ENCODE results near the gene EDN3. TPM values are rescaled to one million over a fixed set of nuclear protein-coding genes. Genes with fewer than 3 reads are reported as not detected.

Gene EDN3
- total RNA-seq, 3 donors from 2014 or later (not counting 1 experiment from before 2014, with no cell fraction given): 0.24 to 0.53 (median 0.41) TPM

DNA sequence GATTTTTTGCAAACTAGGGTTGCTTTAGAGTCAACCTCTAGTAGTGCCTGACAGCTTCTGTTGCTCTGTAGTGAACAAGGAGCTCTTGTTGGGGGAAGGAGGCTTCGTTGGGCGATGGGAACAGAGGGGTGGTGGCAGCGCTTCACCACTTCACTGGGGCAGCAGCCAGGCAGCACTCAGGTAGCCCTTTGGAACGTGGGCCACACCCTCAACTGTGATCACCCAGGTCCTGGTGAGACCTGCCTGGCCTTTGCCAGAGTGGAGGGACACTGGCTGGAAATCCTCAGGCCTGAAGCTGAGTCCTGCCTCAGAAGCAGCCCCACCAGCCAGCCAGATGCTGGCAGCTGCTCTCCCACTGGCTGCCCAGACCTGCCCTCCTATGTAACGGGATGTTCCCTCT is 10.4 kb upstream of the EDN3 start:
- Mint-ChIP-seq H3K36me3 (no peaks in the 10 kb centered on the region), H3K27ac (no peak overlapping the region), H3K27me3 (ENCODE audit: low read depth in 2 of 2) (peaks cover 4 to 15% of the 10 kb centered on the region in 2 donors), H3K4me3 (no peak overlapping the region), H3K4me1 (peaks cover 6 to 7% of the 10 kb centered on the region in 2 donors), H3K9me3 (no peaks in the 10 kb centered on the region)
- WGBS (ENCODE audit: insufficient coverage): 76% methylated on average over 5 of the region's 5 CpGs
- TF ChIP-seq, protein P1, sequence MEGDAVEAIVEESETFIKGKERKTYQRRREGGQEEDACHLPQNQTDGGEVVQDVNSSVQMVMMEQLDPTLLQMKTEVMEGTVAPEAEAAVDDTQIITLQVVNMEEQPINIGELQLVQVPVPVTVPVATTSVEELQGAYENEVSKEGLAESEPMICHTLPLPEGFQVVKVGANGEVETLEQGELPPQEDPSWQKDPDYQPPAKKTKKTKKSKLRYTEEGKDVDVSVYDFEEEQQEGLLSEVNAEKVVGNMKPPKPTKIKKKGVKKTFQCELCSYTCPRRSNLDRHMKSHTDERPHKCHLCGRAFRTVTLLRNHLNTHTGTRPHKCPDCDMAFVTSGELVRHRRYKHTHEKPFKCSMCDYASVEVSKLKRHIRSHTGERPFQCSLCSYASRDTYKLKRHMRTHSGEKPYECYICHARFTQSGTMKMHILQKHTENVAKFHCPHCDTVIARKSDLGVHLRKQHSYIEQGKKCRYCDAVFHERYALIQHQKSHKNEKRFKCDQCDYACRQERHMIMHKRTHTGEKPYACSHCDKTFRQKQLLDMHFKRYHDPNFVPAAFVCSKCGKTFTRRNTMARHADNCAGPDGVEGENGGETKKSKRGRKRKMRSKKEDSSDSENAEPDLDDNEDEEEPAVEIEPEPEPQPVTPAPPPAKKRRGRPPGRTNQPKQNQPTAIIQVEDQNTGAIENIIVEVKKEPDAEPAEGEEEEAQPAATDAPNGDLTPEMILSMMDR (IDR thresholded peaks at IDR 0.05): no peak
- Histone ChIP-seq H3K4me3 (ENCODE audit: low read length) (no peak overlapping the region), H3K27me3 (ENCODE audit: control insufficient read depth, insufficient read depth, low read length) (no peaks in the 10 kb centered on the region), H3K36me3 (ENCODE audit: control insufficient read depth, insufficient read depth, low read length) (no peaks in the 10 kb centered on the region), H3K9me3 (ENCODE audit: control insufficient read depth, insufficient read depth, low read length) (no peaks in the 10 kb centered on the region), H3K27ac (ENCODE audit: low read length) (no peak overlapping the region), H3K4me1 (ENCODE audit: control insufficient read depth, insufficient read depth, low read length) (no peaks in the 10 kb centered on the region)
- no peak for ATAC-seq
- no peak for DNase-seq
- intact Hi-C loops (cut with micrococcal nuclease): no loop called here

DNA sequence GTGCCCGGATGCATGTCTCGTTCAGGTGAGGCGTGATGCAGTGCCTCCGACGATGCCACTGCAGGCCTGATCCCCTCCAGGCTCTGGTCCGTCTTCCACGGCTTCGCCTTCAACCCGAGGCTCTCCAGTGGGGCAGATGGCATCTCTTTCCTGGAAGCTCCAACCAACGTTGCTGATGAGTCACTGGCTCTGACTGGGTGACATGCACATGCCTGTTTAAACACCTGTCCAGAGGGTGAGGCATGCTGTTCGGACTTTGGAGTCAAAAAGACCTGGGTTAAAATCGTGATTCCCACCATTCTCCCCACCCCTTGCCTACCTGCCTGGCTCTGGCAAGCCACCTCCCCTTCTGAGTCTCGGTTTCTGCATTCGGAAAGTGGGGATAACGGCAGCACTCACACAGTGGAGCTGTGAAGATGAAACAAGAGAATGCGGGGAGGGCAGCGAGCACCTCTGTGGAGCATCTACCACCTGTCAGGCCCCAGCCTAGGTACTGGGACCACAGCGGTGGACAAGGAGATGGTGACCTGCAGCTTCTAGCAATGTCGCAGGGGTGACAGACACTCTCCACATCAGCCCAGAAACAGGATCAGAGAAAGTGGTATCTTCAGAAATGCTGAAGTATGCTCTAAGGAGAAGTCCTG is 8.5 kb upstream of the EDN3 start:
- TF ChIP-seq, protein P1 (IDR thresholded peaks at IDR 0.05): no peak
- Mint-ChIP-seq H3K36me3 (no peaks in the 10 kb centered on the region), H3K9me3 (no peaks in the 10 kb centered on the region), H3K4me1 (peaks cover 6 to 7% of the 10 kb centered on the region in 2 donors), H3K27ac (no peak overlapping the region), H3K4me3 (no peak overlapping the region), H3K27me3 (ENCODE audit: low read depth in 2 of 2) (peaks cover 6 to 31% of the 10 kb centered on the region in 2 donors)
- DNase-seq (no peak), ATAC-seq (no peak)
- no peaks in the 10 kb centered on the region for H3K4me1 ChIP-seq (ENCODE audit: control insufficient read depth, insufficient read depth, low read length)
- intact Hi-C loops (cut with micrococcal nuclease): no loop called here
- H3K36me3 ChIP-seq (ENCODE audit: control insufficient read depth, insufficient read depth, low read length): no peaks in the 10 kb centered on the region
- no peaks in the 10 kb centered on the region for H3K9me3 ChIP-seq (ENCODE audit: control insufficient read depth, insufficient read depth, low read length)
- no peak overlapping the region for H3K4me3 ChIP-seq (ENCODE audit: low read length)
- 85% methylated on average over 19 of the region's 19 CpGs for WGBS (ENCODE audit: insufficient coverage)
- no peaks in the 10 kb centered on the region for H3K27me3 ChIP-seq (ENCODE audit: control insufficient read depth, insufficient read depth, low read length)
- H3K27ac ChIP-seq (ENCODE audit: low read length): no peak overlapping the region

- Histone ChIP-seq H3K9me3 (ENCODE audit: control insufficient read depth, insufficient read depth, low read length) (no peaks in the 10 kb centered on the region), H3K27me3 (ENCODE audit: control insufficient read depth, insufficient read depth, low read length) (peaks cover 3% of the 10 kb centered on the region), H3K27ac (ENCODE audit: low read length) (no peak overlapping the region), H3K4me1 (ENCODE audit: control insufficient read depth, insufficient read depth, low read length) (no peaks in the 10 kb centered on the region), H3K4me3 (ENCODE audit: low read length) (no peak overlapping the region), H3K36me3 (ENCODE audit: control insufficient read depth, insufficient read depth, low read length) (no peaks in the 10 kb centered on the region)
- Mint-ChIP-seq H3K9me3 (no peaks in the 10 kb centered on the region), H3K36me3 (no peaks in the 10 kb centered on the region), H3K4me1 (peaks cover 6 to 7% of the 10 kb centered on the region in 2 donors), H3K4me3 (no peak overlapping the region), H3K27me3 (ENCODE audit: low read depth in 2 of 2) (peaks cover 13 to 34% of the 10 kb centered on the region in 2 donors), H3K27ac (no peak overlapping the region)
- TF ChIP-seq, protein P1 (IDR thresholded peaks at IDR 0.05): no peak
- DNase-seq: no peak
- WGBS (ENCODE audit: insufficient coverage): 65% methylated on average over 3 of the region's 5 CpGs
- intact Hi-C loops (cut with micrococcal nuclease): no loop called here
- ATAC-seq: no peak
These were observed 4.9 kb upstream of the EDN3 start for GRCh38 chr20:59295531-59295930.

DNA sequence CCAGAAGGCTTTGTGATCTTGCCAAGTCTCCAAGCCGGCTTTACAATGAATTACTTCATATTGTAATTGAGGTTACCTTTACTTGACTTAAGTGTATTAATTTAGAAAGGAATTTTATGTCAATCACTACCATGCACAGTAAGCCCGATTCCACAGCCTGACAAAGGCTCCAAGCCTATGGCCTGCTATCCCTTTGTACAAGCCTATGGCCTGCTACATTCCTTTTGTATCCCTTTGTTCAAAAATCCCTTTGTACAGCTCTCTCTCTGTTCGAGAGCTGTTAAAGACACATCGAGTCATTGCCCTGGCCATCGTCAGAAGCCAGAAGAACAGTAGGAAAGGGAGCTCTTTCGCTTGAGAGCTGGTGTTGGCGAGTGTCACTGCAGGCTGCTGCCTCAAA is 2.7 kb upstream of the EDN3 start:
- no peak for DNase-seq
- ATAC-seq: no peak
- WGBS (ENCODE audit: insufficient coverage): 89% methylated on average over 6 of the region's 7 CpGs
- intact Hi-C loops (cut with micrococcal nuclease): no loop called here
- no peak overlapping the region for H3K27ac ChIP-seq (ENCODE audit: low read length)
- Mint-ChIP-seq H3K27me3 (ENCODE audit: low read depth in 2 of 2) (peaks cover 13 to 35% of the 10 kb centered on the region in 2 donors), H3K27ac (no peak overlapping the region), H3K36me3 (no peaks in the 10 kb centered on the region), H3K9me3 (no peaks in the 10 kb centered on the region), H3K4me3 (no peak overlapping the region), H3K4me1 (peaks cover 6 to 7% of the 10 kb centered on the region in 2 donors)
- no peaks in the 10 kb centered on the region for H3K36me3 ChIP-seq (ENCODE audit: control insufficient read depth, insufficient read depth, low read length)
- H3K4me1 ChIP-seq (ENCODE audit: control insufficient read depth, insufficient read depth, low read length): no peaks in the 10 kb centered on the region
- peaks cover 9% of the 10 kb centered on the region for H3K27me3 ChIP-seq (ENCODE audit: control insufficient read depth, insufficient read depth, low read length)
- TF ChIP-seq, protein P1 (IDR thresholded peaks at IDR 0.05): no peak
- H3K9me3 ChIP-seq (ENCODE audit: control insufficient read depth, insufficient read depth, low read length): no peaks in the 10 kb centered on the region
- H3K4me3 ChIP-seq (ENCODE audit: low read length): no peak overlapping the region
